GM10248 (cell line): ENCODE measurements around the gene DDB1.

Experiments used
- CTCF ChIA-PET: fragments of 300-600 bp; sonication (Branson Sonifier 250); formaldehyde crosslinking; extraction: SDS; loops from one replicate; lab custom pipeline; 2021; ENCODE audit warnings: antibody characterized with exemption; lab: Yijun Ruan, JAX
- POLR2A ChIA-PET: fragments of 350-650 bp; sonication (Branson Sonifier 250); formaldehyde crosslinking; extraction: SDS; loops from one replicate; lab custom pipeline; 2020; ENCODE audit warnings: antibody characterized with exemption; lab: Yijun Ruan, JAX
- DNase-seq: peaks from one replicate; pipeline ENCODE4 v3.0.0; 2012; ENCODE audit errors: extremely low spot score
- CTCF ChIP-seq: IDR thresholded peaks from 2 replicates; pipeline ENCODE4 v1.5.1; 2012; ENCODE audit warnings: mild to moderate bottlenecking, low read depth; ENCODE audit errors: extremely low read depth, missing control alignments, control extremely low read depth

DDB1 gene

GRCh38 chr11:61270354-61271076, 62.4 kb downstream of the DDB1 start:
- DNase-seq, result peak; percentile 58
- ChIA-PET POLR2A (interaction anchor here (0.6 kb wide), 1 partner anchor 99 kb away, joined by 3 read pairs; no protein-coding TSS in a partner anchor), CTCF (interaction anchor here (0.8 to 3.6 kb wide), 8 partner anchors 8 to 440 kb away, joined by 3 to 25 read pairs (median 6); no protein-coding TSS in a partner anchor)
- no peak for TF ChIP-seq CTCF

GRCh38 chr11:61268588-61269250, 64.2 kb downstream of the DDB1 start:
- ChIA-PET POLR2A (no interaction called here), CTCF (interaction anchor here (3.6 kb wide), 1 partner anchor 15 kb away, joined by 25 read pairs; no protein-coding TSS in a partner anchor)
- no peak for TF ChIP-seq CTCF
- no peak for DNase-seq

- no peak for TF ChIP-seq CTCF
- ChIA-PET CTCF (interaction anchor here (6.0 kb wide), 1 partner anchor 15 kb away, joined by 39 read pairs; no protein-coding TSS in a partner anchor), POLR2A (no interaction called here)
- no peak for DNase-seq
Observed at GRCh38 chr11:61267437-61267841, 65.5 kb downstream of the DDB1 start.

GRCh38 chr11:61266602-61267001, 66.3 kb downstream of the DDB1 start:
- ChIA-PET CTCF (interaction anchor here (6.0 kb wide), 1 partner anchor 14 kb away, joined by 39 read pairs; no protein-coding TSS in a partner anchor), POLR2A (no interaction called here)
- no peak for TF ChIP-seq CTCF
- DNase-seq, result no peak

GRCh38 chr11:61265357-61265756, 67.5 kb downstream of the DDB1 start:
- TF ChIP-seq CTCF, result no peak
- ChIA-PET CTCF (interaction anchor here (0.7 to 6.0 kb wide), 3 partner anchors 13 to 170 kb away, joined by 3 to 39 read pairs (median 3); no protein-coding TSS in a partner anchor), POLR2A (no interaction called here)
- no peak for DNase-seq

GRCh38 chr11:61264795-61265194, 68.1 kb downstream of the DDB1 start:
- TF ChIP-seq CTCF, result no peak
- no peak for DNase-seq
- POLR2A ChIA-PET, result no interaction called here
- CTCF ChIA-PET, result interaction anchor here (0.9 to 6.0 kb wide), 2 partner anchors 12 to 17 kb away, joined by 3 to 39 read pairs; no protein-coding TSS in a partner anchor
